GM12878 (cell line): ENCODE data around the gene COTL1. TPM values are rescaled to one million over a fixed set of nuclear protein-coding genes. Genes with fewer than 3 reads are reported as not detected.

Experiments
- ATAC-seq: fragments of 200-7000 bp; cut with Tn5 transposase; 3 replicates; pipeline ENCODE4 v1.9.1; 2020; ENCODE audit warnings: mild to moderate bottlenecking, moderate library complexity
- BruUV-seq: library from RNA; stranded (reverse); fragments of 400-500 nt; replicated peaks from 2 replicates; lab custom pipeline; 2021; lab: Mats Ljungman, UMichigan
- CTCF ChIA-PET: fragments of 300-600 bp; sonication (Branson Sonifier 250); formaldehyde crosslinking; extraction: SDS; loops from one replicate; lab custom pipeline; 2021; ENCODE audit warnings: inconsistent platforms; lab: Yijun Ruan, JAX
- POLR2A ChIA-PET: fragments of 350-600 bp; formaldehyde crosslinking; extraction: SDS; loops from one replicate; lab custom pipeline; 2021; ENCODE audit warnings: inconsistent platforms; lab: Charles Lee
- RAD21 ChIA-PET: fragments of 300-600 bp; sonication (Branson Sonifier 250); formaldehyde crosslinking; loops from one replicate; lab custom pipeline; 2023; ENCODE audit warnings: antibody characterized with exemption; ENCODE audit not compliant: unreplicated experiment; lab: Charles Lee
- SMC1A ChIA-PET: fragments of 300-600 bp; sonication (Branson Sonifier 250); formaldehyde crosslinking; loops from one replicate; lab custom pipeline; 2023; ENCODE audit not compliant: unreplicated experiment, uncharacterized antibody; lab: Charles Lee
- DNase-seq: peaks from one replicate; pipeline ENCODE4 v3.0.0-alpha.2; 2011; ENCODE audit warnings: low read depth, low spot score
- FAIRE-seq: peaks from 3 replicates; lab custom pipeline; 2011; peaks lifted over from hg19 to GRCh38; lab: Jason Lieb, UNC
- H2AFZ ChIP-seq: 2 replicates; pipeline ENCODE4 v1.6.0; 2011; ENCODE audit warnings: low read depth, low read length, control low read depth; ENCODE audit not compliant: control insufficient read depth
- H3K27ac ChIP-seq: 2 replicates; pipeline ENCODE4 v1.5.1; 2011; ENCODE audit warnings: control low read depth; ENCODE audit not compliant: control insufficient read depth, insufficient read depth
- H3K27me3 ChIP-seq, 2 experiments: replicated peaks in 1 of 2; 2 replicates each; pipeline versions ENCODE4 v1.6.0 to v1.6.1; 2011; ENCODE audit warnings: low read length in 1 of 2; ENCODE audit not compliant: control insufficient read depth in 2 of 2, insufficient read depth in 2 of 2
- H3K36me3 ChIP-seq, 2 experiments: 2 replicates each; pipeline ENCODE4 v1.5.1; 2011; ENCODE audit warnings: low read length in 1 of 2; ENCODE audit not compliant: control insufficient read depth in 2 of 2, insufficient read depth in 2 of 2
- H3K4me1 ChIP-seq: 2 replicates; pipeline ENCODE4 v1.6.1; 2011; ENCODE audit warnings: mild to moderate bottlenecking, low read length, moderate library complexity, mixed read lengths; ENCODE audit not compliant: control insufficient read depth, insufficient read depth
- H3K4me2 ChIP-seq: 2 replicates; pipeline ENCODE4 v1.6.0; 2011; ENCODE audit warnings: control low read depth; ENCODE audit not compliant: control insufficient read depth, insufficient read depth
- H3K4me3 ChIP-seq: fragments of 200-600 bp; sonication (generic); 2 replicates; pipeline ENCODE4 v1.5.1; 2016
- H3K79me2 ChIP-seq: 2 replicates; pipeline ENCODE4 v1.6.0; 2011; ENCODE audit warnings: low read length; ENCODE audit not compliant: control insufficient read depth, insufficient read depth
- H3K9ac ChIP-seq: 2 replicates; pipeline ENCODE4 v1.8.0; 2011; ENCODE audit warnings: low read length, control low read depth, mixed read lengths; ENCODE audit not compliant: control insufficient read depth, insufficient read depth
- H3K9me3 ChIP-seq: replicated peaks from 3 replicates; pipeline ENCODE4 v1.5.1; 2011; ENCODE audit warnings: mild to moderate bottlenecking, low read length; ENCODE audit not compliant: control insufficient read depth, insufficient read depth
- H4K20me1 ChIP-seq: 2 replicates; pipeline ENCODE4 v1.6.0; 2011; ENCODE audit not compliant: control insufficient read depth, insufficient read depth
- CTCF ChIP-seq, 3 experiments: IDR thresholded peaks in 2 of 3; conservative IDR thresholded peaks in 1 of 3; 2 replicates each; pipeline ENCODE4 v1.5.1; 2011; ENCODE audit warnings: low read depth in 3 of 3, low read length in 3 of 3, mild to moderate bottlenecking in 3 of 3, control low read depth in 2 of 3, moderate library complexity in 2 of 3, inconsistent platforms in 1 of 3, mixed read lengths in 1 of 3; ENCODE audit not compliant: control insufficient read depth in 2 of 3, insufficient read depth in 1 of 3; ENCODE audit errors: extremely low read depth in 1 of 3
- STAT3 ChIP-seq: IDR thresholded peaks from 2 replicates; pipeline ENCODE4 v1.6.1; 2011; ENCODE audit warnings: low read depth, low read length, improper control_type of control experiment
- YY1 ChIP-seq: IDR thresholded peaks from 2 replicates; pipeline ENCODE4 v1.6.1; 2011; ENCODE audit warnings: low read depth, mild to moderate bottlenecking, low read length
- WGBS: methylation state at CpG from one replicate; pipeline ENCODE4 v1.1.6; 2016; ENCODE audit warnings: low lambda C conversion rate; ENCODE audit not compliant: insufficient replicate concordance, insufficient coverage; ENCODE audit errors: missing lambda C conversion rate; 5-methylcytosine and 5-hydroxymethylcytosine counted together
- in situ Hi-C: fragments of 300-500 bp; cut with MboI; formaldehyde crosslinking; loops from 9 replicates; pipeline ENCODE4 v1.14.3; 2018; ENCODE audit warnings: mixed read lengths
- intact Hi-C: fragments of 100-400 bp; cut with micrococcal nuclease; formaldehyde crosslinking; loops from one replicate; pipeline ENCODE4 v1.14.2; 2022; ENCODE audit not compliant: unreplicated experiment
- polyA plus RNA-seq, 11 experiments: library from polyadenylated mRNA; depleted of rRNA in 4 of 11; unstranded in 6 of 11; stranded (reverse) in 5 of 11; fragments of >200 nt; fragmentation: Nextera tagmentation in 4 of 11; fragmentation: Illumina TruSeq in 1 of 11; extraction: Ambion mirVana in 4 of 11; extraction: Trizol in 1 of 11; gene quantifications; 1 replicate in 1 of 11; 2 replicates in 10 of 11; pipeline versions ENCODE4 v1.2.1 to v1.2.3, GENCODE V29; 2011 to 2016; ENCODE audit warnings: inconsistent platforms in 2 of 11, missing spikeins in 2 of 11, low read depth in 1 of 11
- total RNA-seq, 4 experiments: library from RNA; depleted of rRNA in 3 of 4; stranded (reverse); fragments of >200 nt in 3 of 4; fragmentation: Illumina TruSeq in 1 of 4; extraction: Trizol in 1 of 4; gene quantifications; 2 replicates each; pipeline versions ENCODE4 v1.2.1 to v1.2.3, GENCODE V29; 2013 to 2021

The COTL1 gene
- total and polyA plus RNA-seq, 10 of the 15 experiments (the other 5 are each of a cell fraction or from before 2014, with no cell fraction given): 140 to 894 (median 330) TPM

DNA sequence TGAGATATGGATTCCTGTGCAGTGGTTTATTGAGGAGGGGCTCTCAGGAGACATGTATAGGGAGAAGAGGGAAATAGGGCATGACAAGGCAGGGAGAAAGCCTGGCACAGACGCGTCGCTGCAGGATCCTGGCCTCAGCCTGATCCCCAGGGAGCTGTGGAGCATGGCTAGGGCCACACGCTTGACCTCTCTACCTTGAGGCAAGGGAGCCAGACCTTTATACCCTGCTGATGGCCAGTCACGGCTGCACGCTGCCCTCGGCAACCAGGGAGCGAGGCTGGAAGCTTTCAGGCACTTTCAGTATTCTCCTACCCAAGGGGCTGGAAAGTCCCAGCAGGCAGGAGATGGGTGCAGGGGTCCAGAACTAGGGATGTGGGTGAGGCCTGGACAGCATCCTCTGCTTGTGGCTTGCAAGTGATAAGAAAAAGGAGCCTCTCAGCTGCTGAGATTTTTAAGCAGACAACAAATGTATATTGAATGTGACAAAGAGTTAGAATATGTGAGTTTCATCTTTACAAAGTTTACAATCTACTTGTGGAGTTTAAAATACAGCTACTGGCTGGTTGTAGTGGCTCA, 20.4 kb upstream of the COTL1 start:
- TF ChIP-seq STAT3: no peak
- TF ChIP-seq CTCF (IDR thresholded peaks at IDR 0.05 in 2 of 3, conservative IDR thresholded peaks at IDR 0.05 in 1 of 3; ENCODE audit: control insufficient read depth in 2 of 3, extremely low read depth in 1 of 3, insufficient read depth in 1 of 3, low read depth in 3 of 3, low read length in 3 of 3): no peak
- no peak for TF ChIP-seq YY1
- Histone ChIP-seq H3K9ac (no peak overlapping the region), H3K36me3 (no peaks in the 10 kb centered on the region), H2AFZ (no peak overlapping the region), H3K27ac (no peak overlapping the region; the same call in 1 of the 2 replicates), H3K27me3 (no peaks in the 10 kb centered on the region), H3K79me2 (no peaks in the 10 kb centered on the region), H3K4me3 (no peak overlapping the region), H3K4me1 (peaks cover 37% of the 10 kb centered on the region), H4K20me1 (no peaks in the 10 kb centered on the region), H3K9me3 (no peaks in the 10 kb centered on the region), H3K4me2 (peak overlapping the region; percentile 23; the same call in 1 of the 2 replicates)
- FAIRE-seq: no peak
- in situ Hi-C loops: loop anchor here (25.0 kb wide), 1 partner anchor 324 kb away; no protein-coding TSS in a partner anchor
- RAD21 ChIA-PET: interaction anchor here (0.9 to 1.5 kb wide), 3 partner anchors 9 to 333 kb away, joined by 3 to 6 read pairs (median 3); no protein-coding TSS in a partner anchor
- no peak for DNase-seq
- WGBS: 69% methylated on average over 8 of the region's 8 CpGs
- BruUV-seq: no TSS peak
- ATAC-seq: no peak
- intact Hi-C loops: no loop called here
- POLR2A ChIA-PET: interaction anchor here (0.6 to 1.1 kb wide), 4 partner anchors 30 to 868 kb away, joined by 3 to 4 read pairs (median 3); no protein-coding TSS in a partner anchor
- SMC1A ChIA-PET: interaction anchor here (0.5 to 1.9 kb wide), 8 partner anchors 9 to 126 kb away, joined by 3 to 8 read pairs (median 3); no protein-coding TSS in a partner anchor
- CTCF ChIA-PET: interaction anchor here (0.9 to 3.1 kb wide), 6 partner anchors 16 to 127 kb away, joined by 3 to 11 read pairs (median 4); no protein-coding TSS in a partner anchor
